Mucosa of rectum (tissue), 2 donors: ENCODE results near the gene KLK10.

Source experiments
- H3K27ac ChIP-seq, 2 donors: one replicate each; pipeline ENCODE4 v1.7.0; 2013; ENCODE audit warnings: inconsistent platforms in 2 of 2, low read depth in 2 of 2, low read length in 2 of 2
- H3K27me3 ChIP-seq, 2 donors: one replicate each; pipeline ENCODE4 v1.7.0; 2013; ENCODE audit warnings: low read length in 2 of 2; ENCODE audit not compliant: control insufficient read depth in 2 of 2, insufficient read depth in 2 of 2
- H3K36me3 ChIP-seq, 2 donors: one replicate each; pipeline ENCODE4 v1.7.0; 2013; ENCODE audit warnings: low read length in 2 of 2; ENCODE audit not compliant: control insufficient read depth in 2 of 2, insufficient read depth in 2 of 2
- H3K4me1 ChIP-seq, 2 donors: one replicate each; pipeline ENCODE4 v1.7.0; 2013; ENCODE audit warnings: low read length in 2 of 2, mild to moderate bottlenecking in 1 of 2; ENCODE audit not compliant: control insufficient read depth in 2 of 2, insufficient read depth in 2 of 2
- H3K4me3 ChIP-seq, 2 donors: one replicate each; pipeline ENCODE4 v1.7.0; 2013; ENCODE audit warnings: low read length in 2 of 2
- H3K9ac ChIP-seq, 2 donors: one replicate each; pipeline ENCODE4 v1.7.0; 2013; ENCODE audit warnings: low read length in 2 of 2, low read depth in 1 of 2, mild to moderate bottlenecking in 1 of 2
- H3K9me3 ChIP-seq, 2 donors: one replicate each; pipeline ENCODE4 v1.7.0; 2013; ENCODE audit warnings: low read length in 2 of 2; ENCODE audit not compliant: control insufficient read depth in 2 of 2
- donor health status: healthy.
- donor health status: Normal muscosa, but diverticular disease.

The KLK10 gene

DNA sequence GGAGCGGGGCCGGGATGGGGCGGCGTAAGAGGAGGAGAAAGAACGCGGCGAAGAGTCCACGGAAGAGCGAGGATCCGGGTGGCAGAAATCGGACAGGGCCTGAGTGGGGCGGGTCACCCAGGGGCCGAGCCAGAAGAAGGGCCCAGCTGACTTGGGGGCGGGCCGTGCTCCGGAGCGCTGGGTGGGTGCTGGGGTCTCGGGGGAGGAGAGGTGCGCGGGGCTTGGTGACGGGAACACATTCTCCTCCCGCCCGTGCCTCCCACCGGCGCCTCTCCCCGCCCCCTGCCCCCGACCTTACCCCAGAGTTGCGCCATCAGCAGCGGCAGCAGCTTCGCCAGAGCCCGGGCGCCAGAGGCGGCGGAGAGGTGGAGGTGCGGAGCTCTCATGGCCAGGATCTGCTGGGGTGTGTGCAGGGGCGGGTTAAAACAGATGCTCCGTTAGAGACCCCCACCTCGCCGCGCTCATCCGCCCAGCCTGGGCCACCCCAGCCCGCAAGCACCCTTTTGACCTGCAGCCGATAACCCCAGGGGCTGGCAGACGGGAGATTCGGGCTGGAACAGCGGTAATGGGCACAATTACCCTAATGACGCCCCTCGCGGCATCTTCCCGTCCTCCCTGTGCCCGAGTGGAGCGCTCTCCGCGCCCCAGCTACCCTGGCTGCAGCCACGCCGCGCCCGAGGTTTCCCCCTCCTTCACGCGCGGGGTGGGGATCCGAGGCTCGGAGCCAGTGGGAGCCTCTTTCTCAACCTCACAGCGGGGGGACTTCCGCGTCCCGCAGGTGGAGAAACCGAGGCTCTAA is 565 bp downstream of the KLK10 start:
- Histone ChIP-seq H3K36me3 (no peaks in the 10 kb centered on the region), H3K4me3 (peak overlapping the region in 1 of 2 donors; percentile 30), H3K9ac (no peak overlapping the region), H3K27me3 (peaks cover 25 to 29% of the 10 kb centered on the region in 2 donors), H3K4me1 (peaks cover 0 to 3% of the 10 kb centered on the region in 2 donors), H3K27ac (no peak overlapping the region), H3K9me3 (no peaks in the 10 kb centered on the region)

DNA sequence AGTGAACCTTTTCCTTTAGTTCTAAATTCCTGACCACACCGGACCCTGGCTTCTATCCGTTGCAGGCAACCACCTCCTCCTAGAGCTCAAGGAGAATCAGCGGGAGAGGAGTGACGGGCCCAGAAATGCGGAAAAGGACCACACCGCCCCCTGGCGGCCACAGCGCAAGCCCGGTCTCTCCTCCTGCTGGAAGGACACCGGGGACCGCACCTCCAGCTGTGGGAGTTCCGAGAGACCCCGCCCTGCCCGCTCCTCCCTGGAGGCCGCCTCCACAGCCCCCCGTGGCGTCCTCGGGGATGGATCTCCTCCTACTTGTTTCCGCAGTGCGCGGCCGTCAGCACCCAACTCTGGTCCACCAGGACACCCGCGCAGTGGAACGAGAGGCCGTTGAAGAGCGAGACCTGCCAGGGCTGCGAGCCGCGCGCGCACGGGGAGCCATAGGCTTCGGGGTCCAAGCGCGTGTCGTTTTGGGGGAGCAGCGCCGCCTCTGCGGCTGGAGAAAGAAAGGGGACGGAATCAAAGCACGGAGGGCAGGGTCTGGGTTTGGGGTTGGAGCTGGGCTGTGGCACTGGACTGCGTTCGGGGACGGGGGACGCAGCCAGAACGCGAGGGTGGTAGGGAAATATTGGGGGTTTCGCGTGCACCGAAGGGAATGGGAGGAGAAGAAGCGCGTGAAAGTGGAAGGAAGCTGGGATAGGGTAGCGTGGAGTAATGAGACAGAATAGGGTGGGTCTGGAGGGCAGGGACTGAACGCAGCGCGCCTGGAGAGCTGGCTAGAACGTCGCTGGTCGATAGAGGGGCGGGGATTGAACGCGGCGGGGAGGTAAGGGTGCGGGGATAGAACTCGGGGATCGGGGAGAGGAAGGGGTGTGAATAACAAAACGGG is 2.5 kb downstream of the KLK10 start:
- H3K9ac ChIP-seq, result no peak overlapping the region
- H3K9me3 ChIP-seq, result no peaks in the 10 kb centered on the region
- H3K4me1 ChIP-seq, result peaks cover 0 to 3% of the 10 kb centered on the region in 2 donors
- no peak overlapping the region for H3K4me3 ChIP-seq
- H3K27ac ChIP-seq, result no peak overlapping the region
- H3K36me3 ChIP-seq, result no peaks in the 10 kb centered on the region
- H3K27me3 ChIP-seq, result peaks cover 26 to 28% of the 10 kb centered on the region in 2 donors

DNA sequence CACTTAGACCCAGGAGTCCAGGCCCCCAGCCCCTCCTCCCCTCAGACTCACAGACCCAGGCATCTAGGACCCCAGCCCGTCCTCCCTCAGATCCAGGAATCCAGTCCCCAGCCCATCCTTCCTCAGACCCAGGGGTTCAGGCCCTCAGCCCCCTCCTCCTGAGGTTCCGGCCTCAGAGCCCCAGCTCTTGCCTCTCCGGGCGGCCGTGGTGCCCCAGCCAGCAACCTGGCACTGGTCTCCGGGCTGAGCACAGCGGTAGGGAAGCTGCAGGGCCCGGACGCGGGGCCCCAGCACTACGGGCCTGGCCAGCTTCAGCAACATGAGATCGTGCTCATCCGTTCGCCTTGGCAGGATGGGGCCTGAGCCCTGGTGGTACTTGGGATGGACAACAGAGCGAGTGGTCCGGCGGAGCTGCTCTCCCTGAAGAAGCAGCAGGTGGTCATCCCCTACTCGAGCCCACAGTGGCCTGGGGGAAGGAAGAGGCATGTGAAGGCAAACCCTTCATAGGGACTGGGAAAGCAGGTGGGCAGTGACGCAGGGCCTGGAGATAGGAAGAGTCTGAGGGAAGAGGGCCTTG is 3.7 kb downstream of the KLK10 start:
- peaks cover 0 to 3% of the 10 kb centered on the region in 2 donors for H3K4me1 ChIP-seq
- no peak overlapping the region for H3K27ac ChIP-seq
- H3K4me3 ChIP-seq, result no peak overlapping the region
- H3K27me3 ChIP-seq, result peaks cover 26 to 29% of the 10 kb centered on the region in 2 donors
- H3K9ac ChIP-seq, result no peak overlapping the region
- no peaks in the 10 kb centered on the region for H3K9me3 ChIP-seq
- no peaks in the 10 kb centered on the region for H3K36me3 ChIP-seq

DNA sequence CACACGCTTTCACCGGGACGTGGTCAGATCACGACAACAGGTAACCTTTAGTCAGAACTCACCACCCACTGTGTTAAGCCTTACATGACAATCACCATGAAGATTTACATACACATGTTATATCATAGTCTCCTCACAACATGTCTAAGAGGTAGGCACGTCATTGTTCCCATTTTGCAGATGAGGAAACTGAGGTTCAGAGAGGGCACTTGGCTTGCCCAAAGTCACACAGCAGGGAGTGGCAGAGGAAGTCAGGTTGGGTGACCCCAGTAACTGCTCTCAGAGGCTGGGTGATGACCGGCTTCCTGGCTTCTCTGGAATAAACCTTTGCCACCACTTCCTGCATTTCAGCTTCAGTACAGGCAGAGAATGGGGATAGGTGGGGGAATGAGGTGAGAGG is 5.3 kb downstream of the KLK10 start:
- H3K9ac ChIP-seq, result no peak overlapping the region
- no peaks in the 10 kb centered on the region for H3K9me3 ChIP-seq
- H3K4me3 ChIP-seq, result no peak overlapping the region
- no peak overlapping the region for H3K27ac ChIP-seq
- peaks cover 0 to 3% of the 10 kb centered on the region in 2 donors for H3K4me1 ChIP-seq
- H3K27me3 ChIP-seq, result peaks cover 23 to 26% of the 10 kb centered on the region in 2 donors
- no peaks in the 10 kb centered on the region for H3K36me3 ChIP-seq

DNA sequence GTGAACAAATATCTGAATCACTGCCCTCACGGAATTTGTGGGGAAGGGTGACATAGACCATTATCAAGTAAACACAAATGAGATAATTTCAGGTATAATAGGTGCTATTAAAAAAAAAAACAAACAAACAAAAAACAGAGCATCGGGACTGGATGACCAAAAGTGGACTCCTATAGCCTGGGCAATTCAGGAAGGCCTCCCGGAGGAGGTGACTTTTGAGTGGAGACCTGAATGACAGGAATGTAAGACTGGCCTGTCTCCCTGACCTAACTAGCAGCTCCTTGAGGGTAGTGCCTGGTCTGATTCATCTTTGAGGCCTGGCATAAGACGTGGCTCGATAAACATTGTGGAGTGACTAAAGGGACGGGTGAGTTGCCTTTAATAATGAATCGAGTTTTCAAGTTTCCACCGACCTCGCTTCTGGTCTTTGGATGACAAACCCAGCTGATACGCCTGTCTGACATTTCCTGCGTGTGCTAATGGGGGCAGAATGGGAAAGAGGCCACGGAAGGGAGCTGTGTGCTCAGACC is 6.8 kb downstream of the KLK10 start:
- H3K4me3 ChIP-seq, result no peak overlapping the region
- peaks cover 22 to 23% of the 10 kb centered on the region in 2 donors for H3K27me3 ChIP-seq
- no peak overlapping the region for H3K9ac ChIP-seq
- H3K36me3 ChIP-seq, result no peaks in the 10 kb centered on the region
- H3K27ac ChIP-seq, result no peak overlapping the region
- H3K9me3 ChIP-seq, result no peaks in the 10 kb centered on the region
- no peaks in the 10 kb centered on the region for H3K4me1 ChIP-seq

DNA sequence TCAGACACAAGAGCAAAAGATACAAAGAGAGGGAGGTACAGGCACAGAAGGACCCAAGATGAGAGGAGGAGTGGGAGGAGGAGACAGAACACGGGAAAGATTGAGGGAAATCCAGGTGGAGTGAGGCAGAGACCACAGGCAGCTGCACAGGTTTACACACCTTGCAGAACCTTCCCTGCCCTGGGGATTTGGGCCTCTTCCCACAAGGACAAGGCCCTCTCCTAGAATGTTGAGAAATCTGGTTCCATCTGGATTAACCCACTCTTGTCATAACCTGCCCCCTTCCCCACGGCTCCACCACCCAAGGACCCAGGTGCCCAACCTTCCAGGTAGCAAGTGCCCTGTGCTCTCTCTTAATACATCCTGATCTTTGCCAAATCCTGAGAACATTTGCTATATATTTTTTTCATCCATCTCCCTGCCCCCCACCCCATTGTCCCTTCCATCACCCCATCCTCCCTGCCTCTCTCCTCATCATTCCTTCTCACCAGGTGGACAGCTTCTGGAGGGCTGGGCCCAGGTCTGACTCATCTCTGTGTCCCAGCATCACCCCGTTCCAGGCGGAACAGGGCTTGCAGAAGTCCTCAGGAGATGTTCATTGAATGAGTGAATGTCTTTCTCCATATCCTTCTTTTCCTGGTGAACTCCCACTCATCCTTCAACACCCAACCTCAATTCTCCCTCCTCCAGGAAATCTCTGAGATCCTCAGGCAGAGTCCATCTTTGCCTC is 9.3 kb downstream of the KLK10 start:
- H3K9ac ChIP-seq, result no peak overlapping the region
- no peak overlapping the region for H3K4me3 ChIP-seq
- no peaks in the 10 kb centered on the region for H3K4me1 ChIP-seq
- peaks cover 13 to 15% of the 10 kb centered on the region in 2 donors for H3K27me3 ChIP-seq
- H3K27ac ChIP-seq, result no peak overlapping the region
- H3K36me3 ChIP-seq, result no peaks in the 10 kb centered on the region
- H3K9me3 ChIP-seq, result no peaks in the 10 kb centered on the region

DNA sequence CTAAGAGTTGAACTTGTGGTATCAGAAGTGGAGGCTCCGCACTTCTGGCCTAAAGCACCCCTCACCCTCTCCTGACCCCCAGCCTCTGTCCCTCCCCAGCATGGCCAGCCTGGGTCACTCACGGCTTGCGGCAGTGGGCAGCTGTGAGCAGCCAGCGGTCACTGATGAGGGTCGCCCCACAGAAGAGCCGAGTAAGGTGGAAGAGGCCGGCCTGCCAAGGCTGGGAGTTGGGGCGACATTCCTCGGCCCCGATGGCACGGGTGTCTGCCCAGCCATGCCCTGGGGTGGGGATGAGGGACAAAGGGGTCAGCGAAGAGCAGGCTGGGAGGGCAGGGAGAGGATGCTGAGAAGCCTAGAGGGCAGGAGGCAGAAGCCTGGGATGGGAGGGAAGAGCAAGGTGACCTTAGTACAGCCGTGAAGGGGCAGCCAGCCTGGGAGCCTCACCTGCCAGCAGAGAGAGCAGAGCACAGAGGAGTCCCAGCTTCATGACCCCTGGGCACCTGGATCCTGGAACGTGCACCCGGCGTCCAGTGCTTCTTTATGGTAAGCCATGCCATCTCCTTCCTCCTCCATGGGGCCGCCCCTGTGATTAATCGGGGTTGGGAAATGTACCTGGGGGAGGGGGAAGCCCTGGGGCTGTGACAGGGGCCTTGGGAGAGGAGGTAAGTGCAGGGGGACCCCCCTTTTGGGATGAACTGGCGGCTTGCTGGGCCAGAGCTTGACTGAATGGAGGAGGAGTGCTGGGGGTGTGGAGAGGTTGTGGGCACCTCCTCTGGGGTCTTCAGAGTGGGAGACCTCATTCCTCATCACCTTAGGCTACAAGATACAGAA is 10.2 kb downstream of the KLK10 start:
- Histone ChIP-seq H3K9ac (no peak overlapping the region), H3K36me3 (no peaks in the 10 kb centered on the region), H3K27ac (no peak overlapping the region), H3K4me3 (no peak overlapping the region), H3K27me3 (peaks cover 7% of the 10 kb centered on the region in 2 donors), H3K9me3 (no peaks in the 10 kb centered on the region), H3K4me1 (no peaks in the 10 kb centered on the region)

DNA sequence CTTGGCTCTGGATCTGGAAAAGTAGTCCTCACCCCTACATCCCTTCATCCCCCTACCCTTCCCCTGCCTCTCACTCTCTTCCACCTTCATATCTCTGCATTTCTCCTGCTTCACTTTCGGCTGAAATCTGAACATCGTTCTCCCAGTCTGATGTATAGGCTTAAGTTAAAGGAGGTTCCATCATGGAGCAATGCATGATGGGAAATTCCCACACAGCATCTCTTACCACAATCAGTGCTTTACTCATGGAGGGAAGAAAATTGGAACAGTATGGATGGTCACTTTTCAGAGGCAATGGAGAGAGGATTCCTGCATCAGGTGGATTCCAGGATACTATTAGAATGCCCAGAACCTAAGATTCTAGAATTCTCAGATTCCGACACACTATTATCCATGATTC is 12.0 kb downstream of the KLK10 start:
- no peaks in the 10 kb centered on the region for H3K36me3 ChIP-seq
- no peak overlapping the region for H3K9ac ChIP-seq
- no peaks in the 10 kb centered on the region for H3K4me1 ChIP-seq
- H3K27me3 ChIP-seq, result peaks cover 2 to 7% of the 10 kb centered on the region in 2 donors
- no peak overlapping the region for H3K4me3 ChIP-seq
- no peak overlapping the region for H3K27ac ChIP-seq
- H3K9me3 ChIP-seq, result no peaks in the 10 kb centered on the region

DNA sequence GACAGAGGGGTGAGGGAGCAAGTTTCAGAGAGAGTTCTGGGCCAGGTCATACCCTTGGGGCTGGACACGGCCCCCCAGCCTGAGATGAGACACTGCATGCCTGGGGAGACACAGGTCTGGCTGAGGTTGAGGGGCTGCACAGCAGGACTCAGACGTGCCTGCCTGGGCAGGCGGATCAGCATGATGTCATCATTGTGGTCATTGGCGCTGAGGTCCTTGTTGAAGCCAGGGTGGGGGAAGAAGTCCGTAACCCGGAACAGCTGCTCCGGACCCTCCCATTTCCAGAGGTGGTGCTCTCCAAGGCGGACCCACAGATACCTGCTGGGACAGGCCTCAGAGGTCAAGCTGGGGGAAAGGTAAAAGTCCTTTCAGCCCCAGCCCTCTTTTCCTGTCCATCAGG is 13.1 kb downstream of the KLK10 start:
- no peak overlapping the region for H3K27ac ChIP-seq
- peaks cover 4 to 10% of the 10 kb centered on the region in 2 donors for H3K27me3 ChIP-seq
- no peak overlapping the region for H3K9ac ChIP-seq
- H3K4me1 ChIP-seq, result no peaks in the 10 kb centered on the region
- no peaks in the 10 kb centered on the region for H3K9me3 ChIP-seq
- no peaks in the 10 kb centered on the region for H3K36me3 ChIP-seq
- H3K4me3 ChIP-seq, result no peak overlapping the region
